Left ventricle myocardium inferior (tissue), 1 donor: ENCODE data around the gene MCCD1. TPM values are rescaled to one million over a fixed set of nuclear protein-coding genes. Genes with fewer than 3 reads are reported as not detected.

Experiments
- DNase-seq: peaks from one replicate; pipeline ENCODE4 v3.0.0-alpha.2; 2020
- H3K27ac ChIP-seq: fragments of 200-600 bp; replicated peaks from 2 replicates; pipeline ENCODE4 v1.8.0; 2021
- H3K27me3 ChIP-seq: fragments of 200-600 bp; 2 replicates; pipeline ENCODE4 v1.8.0; 2021; ENCODE audit warnings: low read depth
- H3K36me3 ChIP-seq: fragments of 200-600 bp; 2 replicates; pipeline ENCODE4 v1.8.0; 2021
- H3K4me1 ChIP-seq: fragments of 200-600 bp; 2 replicates; pipeline ENCODE4 v1.8.0; 2021
- H3K4me3 ChIP-seq: fragments of 200-600 bp; 2 replicates; pipeline ENCODE4 v1.8.0; 2021; ENCODE audit warnings: mild to moderate bottlenecking, moderate library complexity
- H3K9me3 ChIP-seq: fragments of 200-600 bp; replicated peaks from 2 replicates; pipeline ENCODE4 v1.8.0; 2021
- CTCF ChIP-seq: fragments of 200-600 bp; IDR thresholded peaks from 2 replicates; pipeline ENCODE4 v1.8.0; 2021; ENCODE audit warnings: antibody characterized with exemption, mild to moderate bottlenecking, borderline replicate concordance
- intact Hi-C: fragments of 100-400 bp; cut with micrococcal nuclease; formaldehyde crosslinking; loops from one replicate; pipeline ENCODE4 v1.11.0; 2022
- total RNA-seq: library from RNA; stranded (reverse); fragmentation: NEBNext Ultra II Directional; extraction: Animal tissue kit (Norgen Biotek cat#: 25700); gene quantifications from one replicate; pipeline ENCODE4 v1.2.1, GENCODE V29; 2021
- donor health status: DM: no; HTN: yes; CAD: no; lungs with severe emphysema.

The MCCD1 gene
- total RNA-seq, 1 donor from 2014 or later = not detected

DNA sequence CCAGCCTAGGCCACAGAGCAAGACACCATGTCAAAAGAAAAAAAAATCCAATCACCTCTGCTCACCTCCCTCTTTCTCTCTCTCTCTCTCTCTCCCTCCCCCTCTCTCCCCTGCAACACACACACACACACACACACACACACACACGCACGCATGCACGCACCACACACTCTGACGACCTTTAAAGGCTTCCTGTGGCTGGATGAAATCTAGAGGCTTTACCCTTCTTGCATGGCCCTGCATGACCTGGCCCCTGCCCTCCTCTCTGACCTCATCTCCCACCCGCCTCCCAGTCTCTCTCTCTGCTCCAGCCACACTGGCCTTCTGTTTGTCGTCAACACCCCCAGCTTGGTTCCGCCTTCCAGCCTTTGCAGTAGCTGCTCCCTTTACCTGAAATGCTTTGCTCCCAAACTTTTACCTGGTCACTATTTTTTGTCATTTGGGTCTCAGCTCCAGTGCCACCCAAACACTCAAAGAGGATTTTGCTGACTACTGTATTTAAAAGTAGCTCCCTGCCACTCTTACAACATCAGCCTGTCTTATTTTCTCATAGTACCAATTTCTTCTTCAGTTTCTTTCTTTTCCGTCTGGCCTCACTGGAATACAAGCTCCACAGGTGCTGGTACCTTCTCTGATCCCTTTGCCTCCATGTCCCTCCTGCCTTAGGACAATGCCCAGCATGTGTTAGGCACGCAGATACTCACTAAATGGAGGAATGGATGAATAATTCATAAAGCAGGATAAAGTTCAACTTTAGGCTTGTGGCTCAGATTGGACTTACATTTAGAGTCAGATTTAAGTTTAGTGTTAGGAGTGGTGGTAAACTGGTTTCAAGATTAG lies 39.0 kb downstream of the MCCD1 start:
- Histone ChIP-seq H3K9me3 (no peaks in the 10 kb centered on the region), H3K27ac (no peak overlapping the region)
- no peak for DNase-seq

DNA sequence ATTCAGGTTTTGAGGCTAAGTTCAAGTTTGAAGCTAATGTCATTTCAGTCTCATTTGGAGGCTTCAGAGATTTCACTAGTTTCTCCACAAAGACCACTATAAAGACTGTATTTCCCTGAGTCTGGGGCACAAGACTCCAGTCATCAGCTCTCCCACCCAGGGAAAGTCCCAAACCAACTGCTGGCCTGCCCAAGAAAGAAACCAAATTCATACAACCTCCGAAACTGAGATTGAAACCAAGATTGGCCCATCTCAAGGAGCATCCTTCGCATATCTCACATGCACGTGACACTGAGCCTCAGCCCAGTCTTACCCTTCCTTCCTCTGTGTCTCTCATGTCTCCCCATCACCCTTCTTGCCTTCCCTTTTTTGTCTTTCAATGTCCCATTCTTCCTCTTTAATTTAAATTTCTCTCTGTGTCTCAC lies 39.8 kb downstream of the MCCD1 start:
- TF ChIP-seq CTCF = no peak
- intact Hi-C loops = no loop called here
- Histone ChIP-seq H3K9me3 (no peaks in the 10 kb centered on the region), H3K4me1 (no peaks in the 10 kb centered on the region), H3K36me3 (no peaks in the 10 kb centered on the region), H3K4me3 (no peak overlapping the region), H3K27ac (no peak overlapping the region), H3K27me3 (no peaks in the 10 kb centered on the region)
- DNase-seq = no peak

More for the DNA sequence above, 39.0 kb downstream of the MCCD1 start:
- H3K4me3 ChIP-seq = no peak overlapping the region
- no peaks in the 10 kb centered on the region for H3K4me1 ChIP-seq
- TF ChIP-seq CTCF = no peak
- H3K36me3 ChIP-seq = no peaks in the 10 kb centered on the region
- no peaks in the 10 kb centered on the region for H3K27me3 ChIP-seq
- intact Hi-C loops = no loop called here

GRCh38 chr6:31569861-31570536 lies 41.2 kb downstream of the MCCD1 start:
- intact Hi-C loops = no loop called here
- Histone ChIP-seq H3K36me3 (no peaks in the 10 kb centered on the region), H3K4me1 (no peaks in the 10 kb centered on the region), H3K9me3 (no peaks in the 10 kb centered on the region), H3K27me3 (no peaks in the 10 kb centered on the region), H3K4me3 (no peak overlapping the region), H3K27ac (no peak overlapping the region)
- TF ChIP-seq CTCF = no peak
- DNase-seq = no peak

GRCh38 chr6:31572041-31572911 lies 43.5 kb downstream of the MCCD1 start, which contains the start of gene LTA:
TSS of gene LTA (plus strand) at chr6:31572289. CDS start at chr6:31572743, 454 bp downstream.
- Histone ChIP-seq H3K36me3 (no peaks in the 10 kb centered on the region), H3K4me3 (no peak within 1 kb of the TSS), H3K4me1 (peaks cover 9% of the 10 kb centered on the region), H3K9me3 (no peaks in the 10 kb centered on the region), H3K27me3 (no peaks in the 10 kb centered on the region), H3K27ac (no peak within 1 kb of the TSS)
- intact Hi-C loops = no loop called here
- TF ChIP-seq CTCF = no peak
- DNase-seq = no peak
